ENCODE results near the gene PDPK1. TPM values are rescaled to one million over a fixed set of nuclear protein-coding genes. Genes with fewer than 3 reads are reported as not detected.

The PDPK1 gene
- total RNA-seq, 1 experiment from 2014 or later = 69.8 TPM

DNA sequence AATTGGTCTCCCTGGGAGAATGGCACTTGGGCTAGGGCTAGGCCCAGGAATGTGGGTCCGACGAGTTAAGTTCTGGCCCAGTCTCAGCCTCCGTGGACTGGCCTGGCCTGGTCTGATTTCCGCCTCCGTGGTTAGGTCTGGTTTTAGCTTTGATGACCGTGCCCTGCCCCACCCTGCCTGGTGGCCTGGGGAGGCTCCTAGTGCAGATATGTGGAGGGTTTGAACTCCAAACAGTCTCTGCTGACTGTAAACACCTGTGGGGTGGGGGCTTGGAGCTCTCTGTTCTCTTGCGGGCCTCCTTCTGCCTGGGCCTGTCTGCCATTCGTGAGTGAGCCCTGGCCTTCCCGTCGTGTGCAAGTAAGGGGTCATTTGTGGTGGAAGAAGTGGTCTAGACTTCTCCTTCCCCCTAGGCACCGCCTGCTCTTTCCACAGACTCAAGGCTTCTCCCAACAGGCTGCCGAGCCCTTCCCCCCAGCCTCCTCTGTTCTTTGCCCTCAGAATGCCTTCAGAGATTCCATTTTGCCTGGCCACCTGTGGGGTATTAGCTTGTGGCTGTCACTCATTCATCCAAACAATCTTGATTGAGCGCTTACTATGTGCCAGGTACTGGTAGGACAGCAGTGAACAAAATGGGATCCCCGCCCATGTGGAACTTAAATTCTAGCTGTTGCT lies 22.5 kb upstream of the PDPK1 start:
- Histone ChIP-seq H3K36me3 (ENCODE audit: control insufficient read depth, insufficient read depth, low read length) (peaks cover 3% of the 10 kb centered on the region), H3K4me3 (ENCODE audit: low read depth, low read length) (peak overlapping the region; percentile 99), H3K27me3 (replicated peaks; ENCODE audit: control insufficient read depth, insufficient read depth, low read length) (no peaks in the 10 kb centered on the region), H3K9me3 (no peaks in the 10 kb centered on the region), H3K4me1 (peaks cover 23% of the 10 kb centered on the region)
- no peaks in the 10 kb centered on the region for H3K9me3 Mint-ChIP-seq (ENCODE audit: unreplicated experiment)
- POLR2A ChIA-PET = interaction anchor here (0.6 to 0.7 kb wide), 3 partner anchors 22 to 551 kb away, joined by 3 to 5 read pairs (median 3); partner anchors contain the start of genes PDPK1 and RPS2
- CTCF ChIA-PET = interaction anchor here (2.0 kb wide), 1 partner anchor 9 kb away, joined by 11 read pairs; no protein-coding TSS in a partner anchor
- BruUV-seq (replicated peaks) = TSS peak; percentile 32
- H3K36me3 Mint-ChIP-seq (ENCODE audit: insufficient read depth, unreplicated experiment) = peaks cover 60% of the 10 kb centered on the region
- H3K27ac Mint-ChIP-seq (ENCODE audit: unreplicated experiment) = peak overlapping the region; percentile 87
- DNase-seq = no peak
- intact Hi-C loops (cut with micrococcal nuclease; ENCODE audit: unreplicated experiment) = no loop called here
- H3K4me3 Mint-ChIP-seq (ENCODE audit: unreplicated experiment) = peak overlapping the region; percentile 86
- peaks cover 32% of the 10 kb centered on the region for H3K4me1 Mint-ChIP-seq (ENCODE audit: low read depth, unreplicated experiment)
- TF ChIP-seq, protein P1, sequence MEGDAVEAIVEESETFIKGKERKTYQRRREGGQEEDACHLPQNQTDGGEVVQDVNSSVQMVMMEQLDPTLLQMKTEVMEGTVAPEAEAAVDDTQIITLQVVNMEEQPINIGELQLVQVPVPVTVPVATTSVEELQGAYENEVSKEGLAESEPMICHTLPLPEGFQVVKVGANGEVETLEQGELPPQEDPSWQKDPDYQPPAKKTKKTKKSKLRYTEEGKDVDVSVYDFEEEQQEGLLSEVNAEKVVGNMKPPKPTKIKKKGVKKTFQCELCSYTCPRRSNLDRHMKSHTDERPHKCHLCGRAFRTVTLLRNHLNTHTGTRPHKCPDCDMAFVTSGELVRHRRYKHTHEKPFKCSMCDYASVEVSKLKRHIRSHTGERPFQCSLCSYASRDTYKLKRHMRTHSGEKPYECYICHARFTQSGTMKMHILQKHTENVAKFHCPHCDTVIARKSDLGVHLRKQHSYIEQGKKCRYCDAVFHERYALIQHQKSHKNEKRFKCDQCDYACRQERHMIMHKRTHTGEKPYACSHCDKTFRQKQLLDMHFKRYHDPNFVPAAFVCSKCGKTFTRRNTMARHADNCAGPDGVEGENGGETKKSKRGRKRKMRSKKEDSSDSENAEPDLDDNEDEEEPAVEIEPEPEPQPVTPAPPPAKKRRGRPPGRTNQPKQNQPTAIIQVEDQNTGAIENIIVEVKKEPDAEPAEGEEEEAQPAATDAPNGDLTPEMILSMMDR (IDR thresholded peaks at IDR 0.05; ENCODE audit: insufficient read depth in 1 of 2, low read depth in 1 of 2, low read length in 1 of 2, severe bottlenecking in 1 of 2, unreplicated experiment in 1 of 2) = no peak
- no peaks in the 10 kb centered on the region for H3K27me3 Mint-ChIP-seq (ENCODE audit: insufficient read depth, unreplicated experiment)

DNA sequence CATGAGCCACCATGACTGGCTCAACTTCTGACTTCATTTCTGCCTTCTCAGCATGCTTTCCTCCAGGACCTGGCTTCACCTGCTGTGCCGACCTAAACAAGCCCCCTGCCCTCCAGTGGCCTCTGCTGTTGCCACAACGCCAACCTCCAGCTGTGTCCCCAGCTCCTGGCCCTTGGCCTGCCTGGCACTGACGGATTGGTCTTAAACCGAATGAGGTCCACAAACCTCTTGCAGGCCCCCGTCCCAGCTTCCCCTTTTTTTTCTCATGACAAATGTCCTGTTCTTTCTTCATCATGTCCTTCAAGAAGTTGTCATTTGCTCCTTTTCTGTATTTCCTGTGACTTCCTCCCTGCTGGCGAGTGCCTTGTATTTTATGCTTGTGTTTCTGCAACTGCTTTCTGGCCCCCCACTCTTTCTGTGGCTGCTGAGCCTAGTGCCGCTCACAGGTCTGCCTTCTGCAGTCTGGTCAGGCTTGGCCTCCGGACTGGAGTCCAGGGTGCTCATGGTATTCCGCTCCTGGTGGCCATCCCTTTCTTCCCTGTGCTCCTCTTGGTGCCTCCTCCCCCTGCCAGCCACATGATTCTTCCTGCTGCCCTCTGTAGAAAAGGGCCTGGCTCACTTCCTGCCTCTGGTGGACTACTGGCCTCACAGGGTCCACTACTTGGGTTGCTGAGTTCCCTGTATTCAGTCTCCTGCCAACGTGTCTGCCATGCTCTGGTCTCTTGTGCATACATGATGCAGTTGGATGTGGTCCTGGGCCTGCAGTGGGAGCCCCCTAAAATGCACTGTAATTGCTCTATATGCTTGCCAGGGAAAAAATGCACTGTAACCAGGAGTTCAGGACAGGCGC lies 21.2 kb upstream of the PDPK1 start:
- no peak overlapping the region for H3K4me3 ChIP-seq (ENCODE audit: low read depth, low read length)
- Mint-ChIP-seq H3K4me1 (ENCODE audit: low read depth, unreplicated experiment) (peaks cover 32% of the 10 kb centered on the region), H3K36me3 (ENCODE audit: insufficient read depth, unreplicated experiment) (peaks cover 72% of the 10 kb centered on the region), H3K4me3 (ENCODE audit: unreplicated experiment) (peak overlapping the region; percentile 86), H3K9me3 (ENCODE audit: unreplicated experiment) (no peaks in the 10 kb centered on the region), H3K27ac (ENCODE audit: unreplicated experiment) (peak overlapping the region; percentile 87), H3K27me3 (ENCODE audit: insufficient read depth, unreplicated experiment) (no peaks in the 10 kb centered on the region)
- DNase-seq = no peak
- ChIA-PET POLR2A (no interaction called here), CTCF (no interaction called here)
- TF ChIP-seq, protein P1 (IDR thresholded peaks at IDR 0.05; ENCODE audit: insufficient read depth in 1 of 2, low read depth in 1 of 2, low read length in 1 of 2, severe bottlenecking in 1 of 2, unreplicated experiment in 1 of 2) = no peak
- no TSS peak for BruUV-seq (replicated peaks)
- intact Hi-C loops (cut with micrococcal nuclease; ENCODE audit: unreplicated experiment) = no loop called here
- H3K36me3 ChIP-seq (ENCODE audit: control insufficient read depth, insufficient read depth, low read length) = peaks cover 3% of the 10 kb centered on the region
- H3K4me1 ChIP-seq = peaks cover 29% of the 10 kb centered on the region
- H3K9me3 ChIP-seq = no peaks in the 10 kb centered on the region
- no peaks in the 10 kb centered on the region for H3K27me3 ChIP-seq (replicated peaks; ENCODE audit: control insufficient read depth, insufficient read depth, low read length)

GRCh38 chr16:2517954-2518605 lies 19.7 kb upstream of the PDPK1 start:
- Histone ChIP-seq H3K36me3 (ENCODE audit: control insufficient read depth, insufficient read depth, low read length) (peaks cover 3% of the 10 kb centered on the region), H3K4me3 (ENCODE audit: low read depth, low read length) (no peak overlapping the region), H3K27me3 (replicated peaks; ENCODE audit: control insufficient read depth, insufficient read depth, low read length) (no peaks in the 10 kb centered on the region), H3K9me3 (no peaks in the 10 kb centered on the region), H3K4me1 (peaks cover 23% of the 10 kb centered on the region)
- no TSS peak for BruUV-seq (replicated peaks)
- Mint-ChIP-seq H3K4me3 (ENCODE audit: unreplicated experiment) (no peak overlapping the region), H3K27ac (ENCODE audit: unreplicated experiment) (peak overlapping the region; percentile 87), H3K9me3 (ENCODE audit: unreplicated experiment) (no peaks in the 10 kb centered on the region), H3K4me1 (ENCODE audit: low read depth, unreplicated experiment) (peaks cover 32% of the 10 kb centered on the region), H3K36me3 (ENCODE audit: insufficient read depth, unreplicated experiment) (peaks cover 68% of the 10 kb centered on the region), H3K27me3 (ENCODE audit: insufficient read depth, unreplicated experiment) (no peaks in the 10 kb centered on the region)
- no peak for DNase-seq
- POLR2A ChIA-PET = no interaction called here
- intact Hi-C loops (cut with micrococcal nuclease; ENCODE audit: unreplicated experiment) = no loop called here
- CTCF ChIA-PET = no interaction called here
- TF ChIP-seq, protein P1 (IDR thresholded peaks at IDR 0.05; ENCODE audit: insufficient read depth in 1 of 2, low read depth in 1 of 2, low read length in 1 of 2, severe bottlenecking in 1 of 2, unreplicated experiment in 1 of 2) = no peak

All from Caco-2 (cell line).